Caki2 (cell line): ENCODE results near the gene RPS28. TPM values are rescaled to one million over a fixed set of nuclear protein-coding genes. Genes with fewer than 3 reads are reported as not detected.
"Not testable (repeated sequence)": the region's sequence is repeated elsewhere in the genome, so short reads cannot be mapped to it uniquely, and the experiment has no call there.

ENCODE experiments used
- DNase-seq: peaks from one replicate; pipeline ENCODE4 v3.0.0-alpha.2; 2015; ENCODE audit warnings: low read depth
- in situ Hi-C: cut with HindIII; loops from 2 replicates; pipeline ENCODE4 v1.10.0; 2016; ENCODE audit warnings: low sequenced_read_pairs, low pct_unique_long_range_greater_than_20kb, mixed read lengths
- total RNA-seq: library from RNA; depleted of rRNA; stranded (reverse); fragments of >200 nt; shearing (Covaris generic); gene quantifications from 2 replicates; pipeline ENCODE4 v1.2.3, GENCODE V29; 2014; ENCODE audit warnings: low replicate concordance

The RPS28 gene
- total RNA-seq, 1 experiment from 2014 or later = 373 TPM

DNA sequence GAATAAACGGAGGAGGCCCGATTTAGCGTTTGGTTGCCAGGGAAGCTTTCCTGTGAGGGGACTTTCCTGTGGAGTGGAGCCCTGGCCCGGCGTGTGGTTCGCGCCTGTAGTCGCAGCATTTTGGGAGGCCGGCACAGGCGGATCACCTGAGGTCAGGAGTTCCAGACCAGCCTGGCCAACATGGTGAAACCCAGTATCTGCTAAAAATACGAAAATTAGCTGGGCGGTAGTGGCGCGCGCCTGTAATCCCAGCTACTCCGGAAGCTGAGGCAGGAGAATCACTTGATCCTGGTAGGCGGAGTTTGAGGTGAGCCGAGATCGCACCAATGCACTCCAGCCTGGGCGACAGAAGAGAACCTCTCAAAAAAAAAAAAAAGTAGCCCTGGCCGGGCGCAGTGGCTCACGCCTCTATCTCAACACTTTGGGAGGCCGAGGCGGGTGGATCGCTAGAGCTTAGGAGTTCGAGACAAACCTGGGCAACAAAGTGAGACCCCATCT, 14.8 kb downstream of the RPS28 start:
- no peak for DNase-seq
- in situ Hi-C loops = no loop called here

DNA sequence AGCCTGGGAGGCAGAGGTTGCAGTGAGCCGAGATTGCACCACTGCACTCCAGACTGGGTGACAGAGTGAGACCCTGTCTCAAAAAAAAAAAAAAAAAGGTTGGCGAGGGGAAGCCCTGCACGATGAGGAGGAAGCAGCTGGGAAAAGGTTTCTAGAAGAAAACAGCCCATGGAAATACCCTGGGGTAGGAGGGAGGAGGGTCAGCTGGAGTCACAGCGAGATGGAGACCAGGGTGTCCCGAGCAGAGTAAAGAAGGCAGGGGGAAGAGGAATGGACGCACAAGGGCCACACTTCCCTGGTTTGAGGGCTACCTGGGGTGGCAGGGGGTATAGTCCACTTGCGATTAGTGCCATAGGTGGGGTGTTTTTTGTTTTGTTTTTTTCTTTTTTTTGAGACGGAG, 15.4 kb downstream of the RPS28 start:
- DNase-seq = no peak
- in situ Hi-C loops = no loop called here

DNA sequence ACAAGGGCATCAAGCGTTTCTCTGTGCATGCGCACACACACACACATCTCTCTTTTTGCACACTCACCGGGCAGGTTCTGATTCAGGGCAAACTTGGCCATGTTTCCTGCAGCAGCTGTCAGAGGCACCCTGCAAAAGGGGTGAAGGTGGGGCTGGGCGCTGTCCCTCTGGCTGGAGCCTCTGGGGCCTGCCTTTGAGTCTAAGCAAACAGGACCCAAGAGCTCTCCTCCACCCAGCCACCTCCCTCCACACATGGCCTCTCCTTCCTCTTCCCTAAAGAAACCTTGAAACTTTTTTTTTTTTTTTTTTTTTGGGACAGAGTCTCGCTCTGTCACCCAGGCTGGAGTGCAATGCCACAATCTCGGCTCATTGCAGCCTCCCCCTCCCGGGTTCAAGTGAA, 16.4 kb downstream of the RPS28 start:
- no peak for DNase-seq
- in situ Hi-C loops = no loop called here

DNA sequence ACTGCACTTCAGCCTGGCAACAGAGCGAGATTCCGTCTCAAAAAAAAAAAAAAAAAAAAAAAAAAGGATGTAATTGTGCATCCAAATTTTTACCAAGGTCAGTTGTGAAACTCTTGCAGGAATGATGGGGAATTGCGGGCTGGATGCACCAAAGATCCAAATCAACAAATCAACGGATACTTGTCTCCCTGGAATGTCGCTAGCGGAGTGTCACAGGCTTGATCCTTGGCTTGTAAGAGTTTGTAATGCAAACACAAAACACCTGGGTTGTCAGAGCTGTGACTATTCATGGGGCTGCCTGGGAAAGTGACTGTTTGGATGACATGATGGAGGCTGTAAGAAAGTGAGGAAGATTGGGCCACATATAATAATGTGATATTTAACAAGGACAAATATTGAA, 17.5 kb downstream of the RPS28 start:
- no peak for DNase-seq
- in situ Hi-C loops = no loop called here

DNA sequence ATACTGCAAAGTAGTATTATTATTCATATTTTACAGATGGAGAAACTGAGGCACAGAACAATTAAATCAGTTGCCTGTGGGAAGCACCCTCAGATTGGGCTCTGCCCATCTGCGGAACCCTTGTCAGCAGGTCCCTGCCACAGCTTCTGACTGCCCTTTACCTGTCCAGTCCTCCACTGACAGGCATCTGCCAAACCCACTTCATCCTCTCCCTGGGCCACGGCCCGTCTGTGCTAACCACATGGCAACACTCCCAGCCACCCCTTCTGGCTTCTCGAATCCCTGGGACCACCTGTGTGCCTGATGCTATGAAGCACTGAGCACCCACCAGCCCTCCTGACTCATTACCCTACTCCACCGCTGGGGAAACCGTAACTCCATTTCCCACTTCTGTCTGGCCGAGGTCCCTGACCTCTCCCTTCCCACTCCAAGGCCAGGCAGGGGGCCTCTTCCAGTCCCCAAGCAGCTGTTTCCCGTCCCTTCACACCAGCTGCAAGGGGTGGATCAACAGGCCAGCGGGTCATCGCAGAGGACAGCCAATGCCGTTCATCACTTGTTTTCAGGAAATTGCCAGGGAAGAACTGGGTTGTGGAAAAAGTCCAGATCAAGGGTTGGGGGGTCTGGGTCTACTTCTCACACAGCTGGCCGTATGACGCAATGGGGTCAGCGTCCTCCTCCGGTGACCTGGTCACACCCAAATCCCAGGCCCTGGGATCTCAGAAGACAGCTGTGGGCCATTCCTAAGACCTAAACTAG, 19.2 kb downstream of the RPS28 start:
- in situ Hi-C loops = no loop called here

DNA sequence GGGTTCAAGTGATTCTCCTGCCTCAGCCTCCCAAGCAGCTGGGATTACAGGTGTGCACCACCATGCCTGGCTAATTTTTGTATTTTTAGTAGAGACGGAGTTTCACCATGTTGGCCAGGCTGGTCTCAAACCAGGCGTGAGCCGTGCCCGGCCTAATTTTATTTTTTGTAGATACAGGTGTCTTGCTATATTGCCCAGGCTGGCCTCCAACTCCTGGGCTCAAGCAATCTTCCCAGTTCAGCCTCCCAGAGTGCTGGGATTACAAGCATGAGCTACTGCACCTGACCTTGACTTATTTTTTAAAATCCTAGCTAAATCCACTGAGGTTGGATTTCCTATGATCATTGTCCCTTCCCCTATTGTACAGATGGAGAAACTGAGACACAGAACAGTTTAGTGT, 20.2 kb downstream of the RPS28 start:
- DNase-seq, in situ Hi-C loops: not testable (repeated sequence)

More for the DNA sequence above, 19.2 kb downstream of the RPS28 start:
- DNase-seq = no peak

DNA sequence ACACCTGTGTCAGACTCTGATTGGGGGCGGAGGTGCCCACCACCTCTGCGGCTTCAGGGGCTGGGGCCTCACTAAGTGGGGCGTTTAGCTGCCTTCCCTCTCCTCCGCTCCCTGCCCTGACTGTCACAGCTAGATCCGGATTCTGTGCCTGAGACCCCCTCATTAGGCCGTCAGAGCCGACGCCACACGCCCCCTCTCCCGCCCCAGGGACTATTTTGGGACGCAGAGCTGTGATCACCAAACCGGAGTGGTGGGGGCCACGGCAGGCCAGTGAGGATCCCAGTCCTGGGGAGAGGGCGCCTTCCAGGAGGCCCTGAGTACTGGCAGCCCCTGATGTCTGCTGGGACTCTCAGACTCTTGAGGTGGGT, 21.0 kb downstream of the RPS28 start:
- in situ Hi-C loops = no loop called here
- DNase-seq = no peak

DNA sequence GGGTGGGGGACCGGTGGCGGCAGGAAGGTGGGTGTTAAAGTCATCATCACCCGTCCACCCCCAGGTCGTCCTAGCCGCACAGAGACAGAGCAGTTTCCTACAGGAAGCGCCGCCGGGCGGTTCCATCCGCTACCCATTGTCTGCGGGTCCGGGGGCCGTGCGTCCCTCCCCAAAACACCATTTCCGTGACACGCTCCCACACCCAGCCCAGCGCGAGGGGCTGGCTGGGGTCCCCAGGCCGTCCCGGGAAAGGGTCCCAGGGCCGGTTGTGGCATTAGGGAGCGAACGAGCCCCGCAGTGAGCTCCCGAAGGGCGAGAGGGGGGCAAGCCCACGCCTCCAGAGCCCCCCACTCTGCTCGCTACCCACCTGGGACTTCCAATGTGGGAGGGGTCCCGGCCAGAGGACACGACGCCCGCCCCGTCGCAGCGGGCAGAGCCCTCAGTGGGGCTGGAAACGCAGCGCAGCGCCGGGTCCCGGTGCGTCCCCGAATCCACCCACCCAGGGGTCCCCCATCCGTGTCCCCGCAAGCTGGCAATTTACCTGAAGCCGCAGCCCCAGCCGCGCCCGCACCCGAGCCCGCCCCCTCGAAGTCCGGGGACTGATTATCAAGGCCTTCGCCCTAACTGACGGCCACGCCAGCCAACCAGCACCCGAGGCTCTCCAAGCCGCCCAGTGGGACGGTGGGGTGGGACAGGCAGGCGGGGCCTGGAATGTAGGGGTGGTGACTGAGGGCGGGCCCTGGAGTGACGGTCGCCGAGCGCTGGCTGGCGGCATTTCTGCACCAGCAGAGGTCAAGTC, 21.6 kb downstream of the RPS28 start, which contains the start of gene KANK3:
Gene KANK3, minus strand, starts transcription at position 579 of the 799 bp plus-strand sequence. CDS start 5,434 bp downstream, outside the sequence.
- DNase-seq = peak; percentile 77
- in situ Hi-C loops = no loop called here

DNA sequence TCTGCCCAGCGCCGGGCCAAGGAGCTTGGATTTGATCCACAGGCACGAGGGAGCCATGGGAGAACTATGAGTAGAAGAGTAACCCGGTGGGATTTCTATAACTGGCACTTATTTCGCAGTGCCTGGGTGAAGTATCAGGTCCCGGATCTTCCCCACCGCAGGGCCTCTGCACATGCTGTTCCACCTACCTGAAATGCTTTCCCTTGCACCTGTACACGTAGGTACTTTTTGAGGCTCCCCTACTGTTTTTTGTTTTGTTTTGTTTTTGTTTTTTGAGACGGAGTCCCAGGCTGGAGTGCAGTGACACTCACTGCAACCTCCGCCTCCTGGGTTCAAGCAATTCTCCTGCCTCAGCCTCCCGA, 22.2 kb downstream of the RPS28 start:
- in situ Hi-C loops = no loop called here
- no peak for DNase-seq

DNA sequence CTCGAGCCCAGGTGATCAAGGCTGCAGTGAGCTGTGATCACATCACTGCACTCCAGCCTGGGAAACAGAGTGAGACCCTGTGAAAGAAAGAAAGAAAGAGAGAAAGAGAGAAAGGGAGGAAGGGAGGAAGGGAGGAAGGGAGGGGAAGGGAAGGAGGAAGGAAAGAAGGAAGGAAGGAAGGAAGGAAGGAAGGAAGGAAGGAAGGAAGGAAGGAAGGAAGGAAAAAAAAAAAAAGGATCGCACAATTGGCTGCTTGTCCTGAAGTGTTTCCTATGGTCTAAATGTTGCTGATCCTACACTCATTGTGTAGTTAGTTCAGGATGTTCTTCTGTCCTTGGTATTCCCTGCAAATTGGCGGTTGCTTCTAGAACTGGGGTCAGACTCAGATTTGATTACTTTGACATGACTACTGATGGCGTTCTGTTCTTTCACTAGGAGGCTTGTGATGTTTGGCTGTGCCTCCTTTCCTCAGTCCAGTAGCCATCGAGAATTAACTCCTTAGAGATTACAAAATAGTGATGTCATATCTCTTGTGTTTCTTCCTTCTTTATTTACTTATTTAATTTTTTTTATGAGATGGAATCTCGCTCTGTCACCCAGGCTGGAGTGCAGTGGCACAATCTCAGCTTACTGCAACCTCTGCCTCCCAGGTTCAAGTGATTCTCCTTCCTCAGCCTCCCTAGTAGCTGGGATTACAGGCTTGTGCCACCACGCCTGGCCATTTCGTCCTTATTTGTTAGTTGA, 28.5 kb downstream of the RPS28 start:
- DNase-seq, in situ Hi-C loops: not testable (repeated sequence)

DNA sequence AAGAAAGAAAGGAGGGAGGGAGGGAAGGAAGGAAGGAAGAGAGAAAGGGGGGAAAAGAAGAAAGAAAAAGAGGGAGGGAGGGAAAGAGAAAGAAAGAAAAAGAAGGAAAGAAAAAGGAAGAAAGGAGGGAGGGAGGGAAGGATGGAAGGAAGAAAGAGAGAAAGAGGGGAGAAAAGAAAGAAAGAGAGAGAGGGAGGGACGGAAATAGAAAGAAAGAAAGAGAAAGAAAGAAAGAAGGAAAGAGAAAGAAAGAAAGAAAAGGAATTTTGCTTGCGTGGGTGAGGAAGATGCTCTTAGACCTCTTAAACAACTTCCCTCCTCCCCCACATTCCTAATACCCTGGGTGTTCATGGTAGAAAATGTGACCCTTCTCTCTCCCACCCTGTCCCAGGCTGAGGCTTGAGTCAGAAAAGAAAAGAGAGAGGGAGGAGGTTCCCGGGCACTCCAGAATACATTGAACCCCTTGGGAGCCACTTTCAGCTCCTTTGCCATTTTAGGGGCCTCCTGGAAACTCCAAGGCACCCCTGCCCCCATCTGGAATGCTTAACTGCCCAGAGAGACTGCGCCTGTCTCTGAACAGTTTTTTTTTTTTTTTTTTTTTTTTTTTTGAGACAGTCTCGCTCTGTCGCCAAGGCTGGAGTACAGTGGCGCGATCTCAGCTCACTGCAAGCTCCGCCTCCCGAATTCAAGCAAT, 31.0 kb downstream of the RPS28 start:
- in situ Hi-C loops = no loop called here
- DNase-seq = no peak

DNA sequence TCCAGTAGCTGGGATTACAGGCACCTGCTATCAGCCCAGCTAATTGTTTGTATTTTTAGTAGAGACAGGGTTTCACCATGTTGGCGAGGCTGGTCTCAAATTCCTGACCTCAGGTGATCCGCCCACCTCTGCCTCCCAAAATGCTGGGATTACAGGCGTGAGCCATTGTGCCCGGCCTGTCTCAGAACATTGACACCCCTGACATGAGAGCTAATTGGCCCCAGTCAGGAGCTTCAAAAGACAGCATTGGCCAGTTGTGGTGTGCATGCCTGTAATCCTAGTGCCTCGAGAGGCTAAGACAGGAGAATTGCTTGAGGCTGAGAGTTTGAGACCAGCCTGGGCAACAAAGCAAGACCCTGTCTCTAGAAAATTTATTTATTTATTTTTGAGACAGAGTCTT, 31.5 kb downstream of the RPS28 start:
- in situ Hi-C loops, DNase-seq: not testable (repeated sequence)

DNA sequence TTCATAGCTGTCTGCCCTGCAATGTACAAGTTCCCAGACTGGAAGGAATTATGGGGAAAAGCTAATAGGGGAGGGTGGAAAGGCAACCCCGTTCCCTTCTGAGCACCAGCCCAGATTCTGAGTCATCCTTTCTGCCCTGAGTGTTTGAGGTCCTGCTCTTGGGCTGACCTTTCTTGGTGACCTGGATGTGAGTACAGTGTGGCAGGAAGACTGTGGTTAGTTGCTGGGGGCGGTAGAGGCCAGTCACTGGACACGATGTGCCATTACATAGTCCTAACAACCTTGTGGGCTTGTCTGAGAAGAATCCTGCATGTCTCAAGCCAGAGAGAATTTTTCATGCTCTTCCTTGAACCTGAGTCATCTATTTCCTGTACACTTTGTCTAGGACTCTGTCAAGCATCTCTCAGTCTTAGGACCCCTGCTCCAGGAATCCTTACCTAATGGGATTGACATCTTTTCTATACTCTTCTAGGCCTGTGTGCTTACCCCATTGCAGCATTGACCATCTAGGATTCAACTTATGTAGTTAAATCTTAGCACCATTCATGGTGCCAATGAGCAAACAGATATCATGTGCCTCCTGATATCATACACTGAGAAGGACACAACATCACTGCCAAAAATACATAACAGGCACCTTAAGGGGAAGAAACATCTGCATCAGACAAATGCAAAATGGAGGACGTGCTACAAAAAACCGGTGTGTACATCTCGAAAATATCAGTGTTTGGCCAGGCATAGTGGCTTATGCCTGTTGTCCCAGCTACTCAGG, 34.5 kb downstream of the RPS28 start:
- peak; percentile 87 for DNase-seq
- in situ Hi-C loops = no loop called here

DNA sequence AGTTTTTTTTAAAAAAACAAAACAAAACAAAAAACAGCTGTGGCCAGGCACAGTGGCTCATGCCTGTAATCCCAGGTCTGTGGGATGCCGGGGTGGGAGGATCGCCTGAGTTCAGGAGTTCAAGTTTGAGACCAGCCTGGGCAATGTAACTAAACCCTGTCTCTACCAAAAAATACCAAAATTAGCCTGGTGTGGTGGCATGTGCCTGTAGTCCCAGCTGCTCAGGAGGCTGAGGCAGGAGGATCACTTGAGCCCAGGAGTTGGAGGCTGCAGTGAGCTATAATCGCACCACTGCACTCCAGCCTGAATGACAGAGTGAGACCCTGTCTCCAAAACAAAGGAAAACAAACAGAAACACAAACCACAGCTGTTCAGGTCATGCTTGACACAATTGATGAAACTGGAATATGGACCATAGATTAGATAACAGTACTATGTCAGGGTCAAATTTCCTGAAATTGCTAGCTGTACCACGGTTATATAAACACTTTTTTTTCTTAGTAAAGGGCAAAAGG, 35.8 kb downstream of the RPS28 start:
- DNase-seq = no peak
- in situ Hi-C loops = no loop called here

DNA sequence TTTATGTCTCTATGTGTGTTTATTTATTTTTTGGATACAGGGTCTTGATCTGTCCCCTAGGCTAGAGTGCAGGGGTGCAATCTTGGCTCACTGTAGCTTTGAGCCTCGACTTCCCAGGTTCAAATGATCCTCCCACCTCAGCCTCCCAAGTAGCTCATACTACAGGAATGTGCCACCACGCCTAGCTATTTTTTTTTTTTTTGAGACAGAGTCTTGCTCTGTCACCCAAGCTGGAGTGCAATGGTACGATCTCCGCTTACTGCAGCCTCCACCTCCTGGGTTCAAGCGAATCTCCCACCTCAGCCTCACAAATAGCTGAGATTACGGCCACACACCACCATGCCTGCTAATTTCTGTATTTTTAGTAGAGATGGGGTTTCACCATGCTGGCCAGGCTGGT, 37.7 kb downstream of the RPS28 start:
- DNase-seq = no peak
- in situ Hi-C loops = no loop called here

DNA sequence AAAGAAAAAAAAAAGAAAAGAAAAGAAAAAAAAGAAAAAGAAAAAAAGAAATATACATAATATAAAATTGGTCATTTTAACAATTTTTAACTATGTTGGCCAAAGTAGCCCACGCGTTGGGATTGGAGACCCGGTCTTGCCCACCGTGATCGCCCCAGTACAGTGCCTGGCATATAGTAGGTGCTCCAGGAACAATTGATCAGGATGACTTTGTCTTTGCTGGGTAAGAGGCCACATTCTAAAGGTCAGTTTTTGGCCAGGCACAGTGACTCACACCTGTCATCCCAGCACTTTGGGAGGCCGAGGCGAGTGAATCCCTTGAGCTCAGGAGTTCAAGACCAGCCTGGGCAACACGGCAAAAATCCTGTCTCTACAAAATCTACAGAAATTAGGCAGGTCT, 38.9 kb downstream of the RPS28 start:
- in situ Hi-C loops = no loop called here

More for the DNA sequence above, 38.9 kb downstream of the RPS28 start:
- DNase-seq = no peak
